Right atrium auricular region (tissue), 2 donors: ENCODE results near the gene TBC1D5. TPM values are rescaled to one million over a fixed set of nuclear protein-coding genes. Genes with fewer than 3 reads are reported as not detected.

Experiments
- DNase-seq: peaks from one replicate; pipeline ENCODE4 v3.0.0-alpha.2; 2019; ENCODE audit warnings: low spot score
- H3K27ac ChIP-seq, 2 donors: fragments of 200-600 bp; sonication (generic); 1 replicate in 1 of 2; 2 replicates in 1 of 2; pipeline ENCODE4 v1.5.1; 2016 to 2019
- H3K27me3 ChIP-seq, 2 donors: fragments of 200-600 bp; sonication (generic); one replicate each; pipeline versions ENCODE4 v1.5.1 to v1.6.0; 2017 to 2019
- H3K36me3 ChIP-seq: fragments of 200-600 bp; sonication (generic); one replicate; pipeline ENCODE4 v1.5.1; 2016
- H3K4me1 ChIP-seq, 2 donors: fragments of 200-600 bp; sonication (generic); one replicate each; pipeline versions ENCODE4 v1.5.1 to v1.6.0; 2017 to 2019
- H3K4me3 ChIP-seq, 2 donors: fragments of 200-600 bp; sonication (generic); 1 replicate in 1 of 2; 2 replicates in 1 of 2; pipeline ENCODE4 v1.5.1; 2017 to 2019; ENCODE audit warnings: mild to moderate bottlenecking in 1 of 2, moderate library complexity in 1 of 2
- H3K9me3 ChIP-seq, 2 donors: fragments of 200-600 bp; sonication (generic); one replicate each; pipeline ENCODE4 v1.5.1; 2019
- total RNA-seq, 2 donors: library from RNA; depleted of rRNA; stranded (reverse); fragments of >200 nt; gene quantifications; one replicate each; pipeline ENCODE4 v1.1.0, GENCODE V29; 2016
- TF ChIP-seq, protein P1 (sequence below), 2 donors: fragments of 200-600 bp; sonication (generic); IDR thresholded peaks; one replicate each; pipeline ENCODE4 v1.5.1; 2019; ENCODE audit warnings: antibody characterized with exemption in 2 of 2

Gene TBC1D5
- total RNA-seq, 2 donors from 2014 or later, result 35.2 to 40.2 TPM

DNA sequence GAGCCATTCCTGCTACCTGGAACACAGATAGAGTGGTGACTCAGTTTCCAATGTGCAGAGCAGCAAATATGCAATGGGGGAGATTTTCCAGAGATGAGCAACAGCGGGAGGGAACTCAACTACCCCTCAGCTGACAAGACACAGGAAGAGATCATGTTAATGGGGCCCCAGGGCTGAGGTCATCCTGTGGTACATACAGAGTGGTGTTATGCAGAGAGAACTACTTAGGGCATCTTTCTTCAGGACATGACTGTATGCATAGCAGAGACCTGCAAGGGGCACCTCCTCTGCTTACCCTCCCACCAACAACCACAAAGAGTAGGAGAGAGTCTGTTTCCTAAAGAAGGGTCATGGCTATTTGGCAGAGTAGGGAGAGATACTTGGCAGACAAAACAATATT lies 6.8 kb upstream of the TBC1D5 start:
- Histone ChIP-seq H3K27me3 (no peaks in the 10 kb centered on the region), H3K36me3 (no peaks in the 10 kb centered on the region), H3K4me1 (no peaks in the 10 kb centered on the region), H3K4me3 (no peak overlapping the region), H3K9me3 (no peaks in the 10 kb centered on the region), H3K27ac (no peak overlapping the region)
- DNase-seq, result no peak
- TF ChIP-seq, protein P1, sequence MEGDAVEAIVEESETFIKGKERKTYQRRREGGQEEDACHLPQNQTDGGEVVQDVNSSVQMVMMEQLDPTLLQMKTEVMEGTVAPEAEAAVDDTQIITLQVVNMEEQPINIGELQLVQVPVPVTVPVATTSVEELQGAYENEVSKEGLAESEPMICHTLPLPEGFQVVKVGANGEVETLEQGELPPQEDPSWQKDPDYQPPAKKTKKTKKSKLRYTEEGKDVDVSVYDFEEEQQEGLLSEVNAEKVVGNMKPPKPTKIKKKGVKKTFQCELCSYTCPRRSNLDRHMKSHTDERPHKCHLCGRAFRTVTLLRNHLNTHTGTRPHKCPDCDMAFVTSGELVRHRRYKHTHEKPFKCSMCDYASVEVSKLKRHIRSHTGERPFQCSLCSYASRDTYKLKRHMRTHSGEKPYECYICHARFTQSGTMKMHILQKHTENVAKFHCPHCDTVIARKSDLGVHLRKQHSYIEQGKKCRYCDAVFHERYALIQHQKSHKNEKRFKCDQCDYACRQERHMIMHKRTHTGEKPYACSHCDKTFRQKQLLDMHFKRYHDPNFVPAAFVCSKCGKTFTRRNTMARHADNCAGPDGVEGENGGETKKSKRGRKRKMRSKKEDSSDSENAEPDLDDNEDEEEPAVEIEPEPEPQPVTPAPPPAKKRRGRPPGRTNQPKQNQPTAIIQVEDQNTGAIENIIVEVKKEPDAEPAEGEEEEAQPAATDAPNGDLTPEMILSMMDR (IDR thresholded peaks at IDR 0.05), result no peak

DNA sequence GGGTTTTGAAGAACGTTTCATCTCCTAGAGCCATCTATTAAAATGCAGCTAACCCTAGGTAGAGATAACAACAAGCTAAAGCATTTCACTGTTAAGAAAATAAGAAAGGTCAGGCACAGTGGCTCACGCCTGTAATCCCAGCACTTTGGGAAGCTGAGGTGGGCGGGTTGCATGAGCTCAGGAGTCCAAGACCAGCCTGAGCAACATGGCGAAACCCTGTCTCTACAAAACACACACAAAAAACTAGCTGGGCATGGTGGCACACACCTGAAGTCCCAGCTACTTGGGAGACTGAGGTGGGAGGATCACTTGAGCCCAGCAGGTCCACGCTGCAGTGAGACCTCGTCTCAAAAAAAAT lies 5.4 kb upstream of the TBC1D5 start:
- TF ChIP-seq, protein P1 (IDR thresholded peaks at IDR 0.05), result no peak
- Histone ChIP-seq H3K4me1 (peaks cover 0 to 7% of the 10 kb centered on the region in 2 donors), H3K9me3 (no peaks in the 10 kb centered on the region), H3K36me3 (no peaks in the 10 kb centered on the region), H3K27ac (no peak overlapping the region), H3K4me3 (no peak overlapping the region), H3K27me3 (no peaks in the 10 kb centered on the region)
- no peak for DNase-seq

DNA sequence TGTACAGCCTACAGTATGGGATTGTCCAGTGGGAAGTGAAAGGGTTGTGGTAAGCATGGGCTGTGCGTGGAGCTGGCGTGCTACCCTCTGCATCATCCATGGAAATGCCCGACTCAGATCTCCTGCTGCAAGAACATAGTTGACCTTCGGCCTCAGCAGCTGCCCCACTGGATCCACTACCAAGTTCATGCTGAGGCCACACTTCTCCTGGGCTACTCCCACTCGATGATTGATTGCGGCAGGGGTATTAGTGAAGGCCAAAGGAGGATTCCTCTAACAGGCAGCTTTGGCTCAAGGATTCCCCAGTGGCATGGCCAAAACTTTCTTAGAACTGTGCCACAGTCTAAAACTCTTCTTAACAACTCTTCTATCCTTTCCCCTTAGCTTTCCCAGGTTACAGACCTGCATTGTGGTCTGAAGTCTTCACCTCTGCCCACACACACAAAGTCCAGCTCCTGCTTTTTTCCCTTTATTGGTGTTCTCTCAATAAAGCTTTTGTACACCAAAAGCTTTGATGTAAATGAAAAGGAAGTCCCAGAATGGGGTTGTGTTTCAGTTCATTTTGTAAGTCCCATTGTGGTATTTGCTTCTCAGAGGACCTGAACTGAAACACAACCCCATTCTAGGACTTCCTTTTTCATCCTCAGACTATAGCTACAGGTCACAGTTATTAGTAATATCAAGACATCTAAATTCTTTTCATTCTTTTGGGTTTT lies 4.9 kb upstream of the TBC1D5 start:
- Histone ChIP-seq H3K4me3 (no peak overlapping the region), H3K9me3 (no peaks in the 10 kb centered on the region), H3K36me3 (no peaks in the 10 kb centered on the region), H3K27me3 (no peaks in the 10 kb centered on the region), H3K4me1 (peaks cover 0 to 8% of the 10 kb centered on the region in 2 donors), H3K27ac (no peak overlapping the region)
- no peak for DNase-seq
- TF ChIP-seq, protein P1 (IDR thresholded peaks at IDR 0.05), result no peak

DNA sequence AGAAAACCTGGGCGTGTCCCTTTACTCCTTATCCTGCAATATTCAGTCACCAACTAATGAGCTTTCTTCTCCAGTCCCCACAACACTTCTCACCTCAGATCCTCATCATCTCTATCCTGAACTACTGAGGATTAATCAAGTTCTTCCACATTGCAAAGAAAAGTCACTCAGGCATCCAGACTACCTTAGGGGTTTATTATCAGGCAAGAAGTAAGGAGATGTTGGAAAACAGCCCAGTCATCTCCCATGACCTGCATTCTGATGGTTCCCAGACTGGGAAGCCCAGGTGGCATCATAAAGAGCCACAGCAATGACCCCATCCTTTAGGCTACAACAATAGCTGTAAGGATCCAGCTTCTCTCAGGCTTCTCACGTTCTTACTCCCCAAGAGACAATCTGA lies 3.5 kb upstream of the TBC1D5 start:
- TF ChIP-seq, protein P1 (IDR thresholded peaks at IDR 0.05), result no peak
- no peak for DNase-seq
- no peaks in the 10 kb centered on the region for H3K36me3 ChIP-seq
- H3K4me3 ChIP-seq, result no peak overlapping the region
- H3K9me3 ChIP-seq, result no peaks in the 10 kb centered on the region
- no peaks in the 10 kb centered on the region for H3K27me3 ChIP-seq
- H3K27ac ChIP-seq, result no peak overlapping the region
- H3K4me1 ChIP-seq, result peaks cover 0 to 12% of the 10 kb centered on the region in 2 donors

DNA sequence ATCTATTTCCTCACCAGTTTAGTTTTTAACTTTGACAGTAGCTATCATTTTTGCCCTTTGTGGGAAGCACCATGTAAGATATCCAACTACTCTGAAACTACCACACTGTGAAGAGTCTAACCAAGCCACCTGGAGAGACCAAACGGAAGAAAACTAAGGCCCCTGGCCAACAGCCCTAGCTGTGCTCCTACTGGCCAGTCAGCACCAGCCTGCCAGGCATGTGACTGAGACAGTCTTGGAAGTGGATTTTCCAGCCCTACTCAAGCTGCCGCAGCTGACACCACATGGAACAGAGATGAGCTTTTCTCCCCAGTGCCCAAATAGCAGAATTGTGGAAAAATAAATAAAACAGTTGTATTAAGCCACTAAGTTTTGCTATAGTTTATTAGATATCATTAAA lies 2.9 kb upstream of the TBC1D5 start:
- H3K4me3 ChIP-seq, result no peak overlapping the region
- no peaks in the 10 kb centered on the region for H3K27me3 ChIP-seq
- H3K36me3 ChIP-seq, result no peaks in the 10 kb centered on the region
- peaks cover 0 to 18% of the 10 kb centered on the region in 2 donors for H3K4me1 ChIP-seq
- no peak for DNase-seq
- H3K27ac ChIP-seq, result no peak overlapping the region
- TF ChIP-seq, protein P1 (IDR thresholded peaks at IDR 0.05), result no peak
- H3K9me3 ChIP-seq, result no peaks in the 10 kb centered on the region

DNA sequence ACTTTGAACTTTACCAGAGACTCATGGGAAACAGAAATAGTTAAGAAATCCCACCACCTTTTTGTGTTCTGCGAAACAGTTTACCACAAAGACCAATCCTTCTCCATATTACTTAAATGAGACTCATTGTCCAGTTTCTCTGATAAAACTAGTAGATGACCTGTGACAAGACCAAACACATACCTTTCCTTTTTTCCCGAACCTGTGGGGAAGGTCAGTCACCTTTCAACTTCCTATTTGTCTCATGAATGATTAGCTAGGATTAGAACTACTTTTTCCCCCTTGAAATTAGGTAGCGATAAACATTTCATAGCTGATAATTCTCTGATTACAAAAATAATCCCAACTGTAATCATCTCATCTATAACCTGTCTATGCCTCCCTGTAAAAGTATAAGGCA lies 2.3 kb upstream of the TBC1D5 start:
- H3K36me3 ChIP-seq, result no peaks in the 10 kb centered on the region
- no peak overlapping the region for H3K27ac ChIP-seq
- TF ChIP-seq, protein P1 (IDR thresholded peaks at IDR 0.05), result no peak
- no peaks in the 10 kb centered on the region for H3K27me3 ChIP-seq
- peaks cover 0 to 23% of the 10 kb centered on the region in 2 donors for H3K4me1 ChIP-seq
- DNase-seq, result no peak
- no peak overlapping the region for H3K4me3 ChIP-seq
- no peaks in the 10 kb centered on the region for H3K9me3 ChIP-seq
